Motor neuron (in vitro differentiated cells): ENCODE measurements around the gene ARMC7. TPM values are rescaled to one million over a fixed set of nuclear protein-coding genes. Genes with fewer than 3 reads are reported as not detected.
"Not testable (repeated sequence)": the region's sequence is repeated elsewhere in the genome, so short reads cannot be mapped to it uniquely, and the experiment has no call there.

Experiments
- ATAC-seq, 8 experiments: fragments of 200-7000 bp; cut with Tn5 transposase; replicated peaks in 6 of 8; 2 replicates each; pipeline ENCODE4 v1.8.0; 2021; ENCODE audit warnings: mild to moderate bottlenecking in 8 of 8, moderate library complexity in 8 of 8
- H3K27ac ChIP-seq, 2 donors: fragments of 250-450 bp; sonication (Bioruptor Pico); 2 replicates each; pipeline ENCODE4 v1.9.0; 2021; ENCODE audit warnings: antibody characterized with exemption in 2 of 2, mild to moderate bottlenecking in 2 of 2, moderate library complexity in 1 of 2
- H3K4me1 ChIP-seq, 2 donors: fragments of 250-450 bp; sonication (Bioruptor Pico); replicated peaks in 1 of 2; 2 replicates each; pipeline ENCODE4 v1.6.1; 2021; ENCODE audit warnings: antibody characterized with exemption in 2 of 2, mild to moderate bottlenecking in 2 of 2, moderate library complexity in 1 of 2
- H3K4me3 ChIP-seq, 5 donors: fragments of 250-450 bp; sonication (Bioruptor Pico); 2 replicates each; pipeline ENCODE4 v1.9.0; 2021; ENCODE audit warnings: antibody characterized with exemption in 5 of 5, mild to moderate bottlenecking in 5 of 5, moderate library complexity in 4 of 5
- WGBS, 10 experiments: fragments of 450-650 bp; shearing (Covaris generic); methylation state at CpG; one replicate each; pipeline ENCODE4 v1.0.0; 2022; 5-methylcytosine and 5-hydroxymethylcytosine counted together
- in situ Hi-C, 9 experiments: fragments of 400-800 bp; cut with MboI; loops; one replicate each; pipeline ENCODE4 v1.15.0; 2021; ENCODE audit warnings: low sequenced_read_pairs in 9 of 9, low pct_unique_long_range_greater_than_20kb in 2 of 9; ENCODE audit not compliant: unreplicated experiment in 9 of 9
- total RNA-seq, 8 experiments: library from RNA; unstranded; fragments of 300-600 nt; gene quantifications; 2 replicates each; pipeline versions ENCODE4 v1.2.3 to v1.2.4, GENCODE V29; 2022

ARMC7 gene
- total RNA-seq, 8 experiments from 2014 or later = 3.7 to 11.3 (median 6.1) TPM

DNA sequence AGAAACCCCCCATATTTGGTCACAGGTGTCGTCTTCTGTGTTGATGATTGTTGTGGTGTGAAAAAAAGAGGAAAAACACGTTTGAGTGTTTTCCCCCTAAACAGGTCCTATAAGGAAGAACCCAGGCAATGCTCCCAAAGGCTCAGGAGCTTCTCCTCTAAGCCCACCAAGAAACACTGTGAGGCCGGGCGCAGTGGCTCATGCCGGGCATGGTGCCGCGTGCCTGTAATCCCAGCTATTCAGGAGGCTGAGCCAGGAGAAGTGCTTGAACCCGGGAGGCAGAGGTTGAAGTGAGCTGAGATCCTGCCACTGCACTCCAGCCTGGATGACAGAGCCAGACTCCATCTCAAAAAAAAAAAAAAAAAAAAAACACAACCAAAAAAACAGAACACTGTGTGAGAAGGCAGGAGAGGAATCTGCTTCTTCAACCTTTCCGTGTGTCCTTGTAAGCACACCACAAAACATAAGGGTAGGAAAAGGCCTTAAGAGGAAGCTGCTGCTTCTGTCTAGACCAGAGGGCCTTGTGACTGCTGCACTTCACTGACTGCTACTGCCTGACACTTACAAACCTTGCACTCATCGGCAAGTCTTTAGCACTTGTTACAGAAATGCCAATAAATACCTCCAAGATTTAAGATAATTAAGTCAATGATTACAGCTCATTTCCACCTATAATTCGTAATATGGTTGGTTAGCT, 35.2 kb downstream of the ARMC7 start:
- no peak for ATAC-seq
- Histone ChIP-seq H3K4me1 (peaks cover 1 to 3% of the 10 kb centered on the region in 2 donors), H3K4me3 (no peak overlapping the region), H3K27ac (no peak overlapping the region)
- in situ Hi-C loops = no loop called here
- 83 to 100% (median 95%) methylated on average over 1 to 9 of the region's 11 CpGs for WGBS, 10 experiments

DNA sequence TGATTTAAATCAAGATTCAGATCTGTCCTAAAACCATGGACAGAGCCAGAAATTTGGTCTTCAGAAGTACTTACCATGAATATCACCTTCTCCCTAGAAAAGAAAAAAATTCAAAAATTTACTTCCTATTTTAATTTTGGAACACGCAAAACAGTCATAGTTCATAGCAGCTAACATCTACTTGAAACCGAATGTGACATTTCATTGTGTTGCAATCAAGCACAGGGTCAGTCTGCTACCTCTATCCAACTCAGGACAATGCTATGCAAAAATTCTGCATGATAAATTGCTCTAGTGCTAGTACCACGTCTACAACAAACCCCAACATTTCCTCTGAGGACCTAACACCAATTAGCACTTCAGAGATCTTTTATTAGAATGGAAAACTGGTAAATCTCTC, 36.8 kb downstream of the ARMC7 start:
- ATAC-seq = no peak
- WGBS, 10 experiments = 43 to 100% (median 88%) methylated on average over 1 to 3 of the region's 3 CpGs; no CpG with 5 or more reads in 1 of the 10 experiments
- Histone ChIP-seq H3K27ac (no peak overlapping the region), H3K4me3 (no peak overlapping the region), H3K4me1 (peaks cover 15 to 17% of the 10 kb centered on the region in 2 donors)
- in situ Hi-C loops = no loop called here

GRCh38 chr17:75147878-75148546, 38.2 kb downstream of the ARMC7 start:
- no peak overlapping the region for H3K4me3 ChIP-seq
- H3K4me1 ChIP-seq = peaks cover 15 to 20% of the 10 kb centered on the region in 2 donors
- in situ Hi-C loops = no loop called here
- H3K27ac ChIP-seq = no peak overlapping the region
- WGBS, 10 experiments = 82 to 100% (median 100%) methylated on average over 1 to 5 of the region's 6 CpGs; no CpG with 5 or more reads in 3 of the 10 experiments
- no peak for ATAC-seq

DNA sequence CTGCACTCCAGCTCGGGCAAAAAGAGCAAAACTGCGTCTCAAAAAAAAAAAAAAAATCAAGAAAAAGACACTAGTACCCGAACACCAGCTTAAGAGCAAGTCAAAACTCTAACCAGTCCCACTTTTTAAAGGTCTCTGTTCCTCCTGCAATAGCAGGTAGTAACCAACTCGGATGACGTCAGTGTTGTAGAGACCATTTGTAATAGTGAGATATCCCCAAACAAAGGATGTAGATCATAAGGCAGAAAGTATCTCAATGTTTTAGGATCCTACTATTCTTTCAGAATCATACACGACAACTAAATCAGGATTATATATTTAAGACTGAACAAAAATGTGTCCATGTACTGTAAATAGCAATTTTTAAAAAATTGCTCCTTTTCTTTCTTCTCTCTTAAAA, 42.2 kb downstream of the ARMC7 start:
- ATAC-seq = no peak
- Histone ChIP-seq H3K4me3 (peak overlapping the region; percentile 88 to 98 (median 91)), H3K4me1 (peaks cover 19 to 26% of the 10 kb centered on the region in 2 donors), H3K27ac (peak overlapping the region; percentile 9 to 85)
- in situ Hi-C loops = no loop called here
- WGBS, 10 experiments = 16 to 100% (median 65%) methylated on average over 1 to 6 of the region's 6 CpGs

DNA sequence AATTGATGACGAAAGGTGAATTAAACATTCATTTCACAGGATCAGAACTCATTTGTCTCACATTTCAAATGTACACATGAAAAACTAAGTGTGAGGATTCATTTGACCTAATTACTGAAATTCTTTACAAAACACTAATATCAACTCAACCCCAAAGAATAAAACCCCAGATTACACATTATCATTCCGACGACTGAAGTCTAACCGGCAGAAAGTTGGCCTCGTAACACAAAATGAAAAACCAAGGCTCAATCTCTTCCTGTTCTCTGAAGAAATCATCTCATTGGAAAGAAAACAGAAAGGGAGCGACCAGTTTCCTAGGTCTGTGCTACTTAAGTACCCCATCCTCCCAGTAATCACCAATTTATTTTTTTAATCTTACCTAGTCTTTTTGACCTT, 42.8 kb downstream of the ARMC7 start:
- WGBS, 10 experiments = 0 to 96% (median 5%) methylated on average over 1 to 6 of the region's 6 CpGs
- Histone ChIP-seq H3K27ac (peak overlapping the region; percentile 85 to 87), H3K4me1 (peaks cover 19 to 26% of the 10 kb centered on the region in 2 donors), H3K4me3 (peak overlapping the region; percentile 88 to 98 (median 91))
- ATAC-seq = no peak
- in situ Hi-C loops = no loop called here

DNA sequence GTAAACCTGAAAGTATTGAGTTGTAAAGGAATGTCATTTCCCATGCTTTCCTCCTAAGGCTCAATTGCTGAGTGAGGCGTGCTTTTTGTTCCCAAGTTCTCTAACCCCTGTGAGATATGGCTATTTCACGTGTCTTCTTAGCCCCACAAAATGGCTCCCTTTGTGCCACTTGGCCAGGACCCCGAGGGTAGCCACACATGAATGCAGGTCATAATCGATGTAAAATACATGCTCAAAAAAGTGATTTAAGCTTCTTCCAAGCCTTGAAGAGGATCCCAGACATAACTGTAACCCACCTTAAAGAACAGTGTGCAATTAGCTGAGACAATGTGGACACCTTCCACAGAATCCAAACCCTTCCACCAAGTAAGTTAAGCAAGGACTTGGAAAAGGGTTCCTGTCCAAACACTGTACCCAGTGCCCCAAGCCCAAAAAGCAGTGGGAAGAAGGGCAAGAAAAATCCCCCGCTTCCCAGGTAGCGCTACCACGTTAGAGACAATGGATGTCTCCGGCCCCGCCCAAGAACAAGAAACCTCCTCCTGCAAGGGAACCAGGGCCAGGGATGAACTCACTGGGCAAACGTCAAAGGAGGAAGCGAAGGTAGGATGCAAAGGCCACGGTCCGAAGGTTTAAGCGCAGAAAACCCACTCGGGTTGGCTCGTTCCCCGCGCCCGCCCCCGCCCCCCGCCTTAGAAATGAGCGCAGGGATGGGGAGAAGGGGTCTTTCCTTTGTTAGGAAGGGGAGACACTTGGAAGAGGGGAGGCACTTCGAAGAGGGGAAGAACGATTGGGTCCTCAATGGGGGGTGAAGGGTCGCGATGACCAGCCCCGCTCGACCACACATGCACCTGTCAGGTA, 43.4 kb downstream of the ARMC7 start:
- ATAC-seq = peak in 4 of 8 experiments; percentile 1 to 3 (median 2)
- 0 to 40% (median 0%) methylated on average over 1 to 8 of the region's 28 CpGs for WGBS, 10 experiments

DNA sequence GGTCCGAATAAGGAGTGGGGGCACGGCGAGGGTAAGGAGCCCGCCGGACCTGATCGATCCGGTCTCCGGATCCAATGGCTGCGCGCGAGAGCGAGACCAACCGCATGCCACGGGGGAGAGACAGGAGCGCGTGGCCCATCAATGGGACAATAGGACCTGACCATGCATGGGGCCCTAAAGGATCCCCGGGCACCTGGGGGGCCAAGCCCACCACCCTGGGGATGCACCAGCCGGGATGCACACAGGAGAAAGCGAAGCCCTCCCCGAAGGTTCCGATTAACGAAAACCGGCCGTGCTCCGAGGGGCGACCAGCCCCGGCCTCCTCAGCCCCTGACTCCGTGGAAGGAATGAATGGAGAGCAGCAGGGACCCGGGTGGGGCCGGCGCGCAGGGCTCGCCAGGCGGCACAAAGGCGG, 44.0 kb downstream of the ARMC7 start:
- WGBS, 10 experiments = 1% methylated on average over 17 of the region's 35 CpGs; no CpG with 5 or more reads in 9 of the 10 experiments
- Histone ChIP-seq H3K4me1 (peaks cover 19 to 26% of the 10 kb centered on the region in 2 donors), H3K27ac (peak overlapping the region; percentile 85 to 87), H3K4me3 (peak overlapping the region; percentile 88 to 98 (median 91))
- peak; percentile 4 to 42 (median 24) for ATAC-seq
- in situ Hi-C loops = no loop called here

More for the DNA sequence above, 43.4 kb downstream of the ARMC7 start:
- H3K27ac ChIP-seq = peak overlapping the region; percentile 85 to 87
- in situ Hi-C loops = no loop called here
- peaks cover 19 to 26% of the 10 kb centered on the region in 2 donors for H3K4me1 ChIP-seq
- H3K4me3 ChIP-seq = peak overlapping the region; percentile 88 to 98 (median 91)

- peak; percentile 94 to 96 (median 94) for ATAC-seq
- WGBS, 10 experiments = 0 to 47% (median 20%) methylated on average over 1 to 19 of the region's 67 CpGs; no CpG with 5 or more reads in 1 of the 10 experiments
- in situ Hi-C loops = no loop called here
- Histone ChIP-seq H3K4me3 (peak within 1 kb of the TSS; percentile 88 to 98 (median 91)), H3K27ac (peak within 1 kb of the TSS; percentile 85 to 87), H3K4me1 (peaks cover 19 to 26% of the 10 kb centered on the region in 2 donors)
Measured at GRCh38 chr17:75154195-75155106, 44.7 kb downstream of the ARMC7 start, which contains the start of gene JPT1. JPT1 (minus strand) TSS chr17:75154512; CDS start chr17:75154397, 115 bp downstream.

- WGBS, 10 experiments = 73 to 100% (median 86%) methylated on average over 1 to 3 of the region's 3 CpGs; no CpG with 5 or more reads in 1 of the 10 experiments
- peak overlapping the region in 1 of 2 donors; percentile 43 for H3K27ac ChIP-seq
- in situ Hi-C loops = no loop called here
Measured at GRCh38 chr17:75155191-75155601, 45.4 kb downstream of the ARMC7 start.

DNA sequence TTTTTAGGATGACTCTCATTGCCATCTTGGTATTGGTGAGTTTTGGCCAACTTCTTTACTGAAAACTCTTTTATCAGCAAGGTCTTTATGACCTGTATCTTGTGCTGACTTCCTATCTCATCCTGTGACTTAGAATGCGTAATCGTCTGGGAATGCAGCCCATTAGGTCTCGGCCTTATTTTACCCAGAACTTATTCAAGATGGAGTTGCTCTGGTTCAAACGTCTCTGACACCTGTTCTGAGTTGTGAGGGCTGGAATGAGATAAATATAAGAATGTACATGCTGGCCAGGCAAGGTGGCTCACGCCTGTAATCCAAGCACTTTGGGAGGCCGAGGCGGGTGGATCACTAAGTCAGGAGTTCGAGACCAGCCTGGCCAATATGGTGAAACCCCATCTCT, 48.7 kb downstream of the ARMC7 start:
- ATAC-seq, H3K27ac ChIP-seq, in situ Hi-C loops, H3K4me3 ChIP-seq, H3K4me1 ChIP-seq: not testable (repeated sequence)
- 78 to 100% (median 95%) methylated on average over 1 to 7 of the region's 8 CpGs; no CpG with 5 or more reads in 2 of the 10 experiments for WGBS, 10 experiments

More at GRCh38 chr17:75155191-75155601, 45.4 kb downstream of the ARMC7 start:
- Histone ChIP-seq H3K4me1 (peaks cover 16 to 21% of the 10 kb centered on the region in 2 donors), H3K4me3 (no peak overlapping the region)
- no peak for ATAC-seq

DNA sequence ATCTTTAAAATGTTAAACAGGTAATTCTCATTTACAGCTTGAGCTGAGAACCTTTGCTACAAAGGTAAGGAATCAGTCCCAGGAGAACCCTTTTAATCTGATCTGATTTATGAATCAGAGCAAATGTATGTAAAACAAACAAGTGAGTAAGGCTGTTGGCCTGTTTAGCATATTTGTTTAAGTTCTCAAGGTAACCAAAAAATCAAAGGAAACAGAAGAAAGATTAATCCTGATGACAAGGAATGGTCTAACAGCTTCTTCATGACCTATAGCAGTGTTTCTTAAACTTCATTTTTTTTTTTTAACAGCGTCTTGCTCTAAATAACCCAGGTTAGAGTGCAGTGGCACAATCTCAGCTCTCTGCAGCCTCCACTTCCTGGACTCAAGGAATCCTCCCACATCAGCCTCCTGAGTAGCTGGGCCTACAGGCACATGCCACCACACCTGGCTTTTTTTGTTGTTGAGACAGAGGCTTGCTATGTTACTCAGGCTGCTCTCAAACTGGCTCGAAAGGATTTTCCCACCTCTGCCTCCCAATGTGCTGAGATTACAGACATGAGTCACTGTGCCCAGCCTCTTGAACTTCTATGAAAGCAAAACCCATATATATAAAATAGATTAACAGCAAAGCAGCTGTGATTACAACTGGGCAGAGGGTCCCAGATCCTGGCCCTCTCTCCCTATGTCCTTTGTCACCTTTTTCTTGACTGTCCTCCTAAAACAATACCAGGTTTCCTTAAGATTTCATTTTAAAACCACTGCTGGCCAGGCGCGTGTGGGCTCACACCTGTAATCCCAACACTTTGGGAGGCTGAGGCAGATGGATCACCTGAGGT, 49.6 kb downstream of the ARMC7 start:
- Histone ChIP-seq H3K4me3 (no peak overlapping the region), H3K4me1 (peaks cover 4 to 6% of the 10 kb centered on the region in 2 donors), H3K27ac (no peak overlapping the region)
- in situ Hi-C loops = no loop called here
- ATAC-seq = no peak
- WGBS, 10 experiments = 80 to 100% (median 92%) methylated on average over 1 to 4 of the region's 4 CpGs; no CpG with 5 or more reads in 2 of the 10 experiments
